B cell (primary cell): ENCODE data around the gene TERC.

Source experiments
- CTCF ChIP-seq: fragments of 200-600 bp; IDR thresholded peaks from one replicate; pipeline ENCODE4 v1.8.0; 2022; ENCODE audit warnings: antibody characterized with exemption, mild to moderate bottlenecking
- EZH2 ChIP-seq: IDR thresholded peaks from 2 replicates; pipeline ENCODE4 v1.6.1; 2012; ENCODE audit warnings: borderline replicate concordance, low read depth, mild to moderate bottlenecking, moderate library complexity, low read length; ENCODE audit not compliant: insufficient read depth, poor library complexity, severe bottlenecking

- TF ChIP-seq EZH2 (no peak), CTCF (no peak)
These were observed 4.4 kb downstream of the TERC start for GRCh38 chr3:169760479-169760878.
